RWPE2 (cell line): ENCODE results near the gene RERE.

Experiments used
- ATAC-seq: fragments of 200-7000 bp; cut with Tn5 transposase; 3 replicates; pipeline ENCODE4 v1.9.1; 2021; ENCODE audit warnings: low read depth
- DNase-seq: peaks from one replicate; pipeline ENCODE4 v3.0.0-alpha.2; 2020; ENCODE audit warnings: low spot score
- H3K27ac ChIP-seq: fragments of 450-650 bp; 2 replicates; pipeline ENCODE4 v1.5.1; 2017; ENCODE audit warnings: mild to moderate bottlenecking; ENCODE audit not compliant: poor library complexity, severe bottlenecking
- H3K27me3 ChIP-seq: fragments of 250-450 bp; sonication (Bioruptor Pico); 2 replicates; pipeline ENCODE4 v1.5.1; 2021; ENCODE audit warnings: mild to moderate bottlenecking, moderate library complexity; ENCODE audit not compliant: insufficient read depth, poor library complexity, severe bottlenecking
- H3K36me3 ChIP-seq: fragments of 250-450 bp; sonication (Bioruptor Pico); 2 replicates; pipeline ENCODE4 v1.5.1; 2020; ENCODE audit warnings: low read depth, mild to moderate bottlenecking, moderate library complexity
- H3K4me1 ChIP-seq: fragments of 250-450 bp; sonication (Bioruptor Pico); 2 replicates; pipeline ENCODE4 v1.5.1; 2021; ENCODE audit warnings: mild to moderate bottlenecking, moderate library complexity; ENCODE audit not compliant: insufficient read depth, poor library complexity, severe bottlenecking
- H3K4me3 ChIP-seq: fragments of 250-450 bp; sonication (Bioruptor Pico); 2 replicates; pipeline ENCODE4 v1.5.1; 2021; ENCODE audit warnings: mild to moderate bottlenecking, moderate library complexity; ENCODE audit not compliant: severe bottlenecking
- H3K9me3 ChIP-seq: fragments of 250-450 bp; sonication (Bioruptor Pico); 2 replicates; pipeline ENCODE4 v1.5.1; 2021; ENCODE audit warnings: mild to moderate bottlenecking, moderate library complexity; ENCODE audit not compliant: severe bottlenecking
- CTCF ChIP-seq: fragments of 450-650 bp; IDR thresholded peaks from one replicate; pipeline ENCODE4 v1.5.1; 2017; ENCODE audit warnings: mild to moderate bottlenecking, moderate library complexity; ENCODE audit not compliant: poor library complexity, severe bottlenecking

The RERE gene

DNA sequence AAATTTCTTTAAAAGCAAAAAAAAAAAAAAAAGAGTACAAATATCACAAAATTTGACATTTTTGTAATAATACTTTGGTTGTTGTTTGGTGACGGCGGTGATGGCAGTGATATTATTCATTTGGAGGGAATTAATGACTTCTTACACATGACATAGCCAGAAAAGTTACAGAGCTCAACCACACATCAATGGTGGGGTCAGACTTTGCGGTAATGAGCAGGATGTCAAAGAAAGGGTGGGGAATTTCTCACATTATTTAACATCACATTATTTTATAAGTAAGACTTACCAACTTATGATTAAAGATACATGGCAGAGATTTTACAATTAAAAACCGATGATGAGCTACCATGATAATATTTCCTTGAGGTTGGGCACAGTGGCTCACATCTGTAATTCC lies 248.2 kb downstream of the RERE start:
- Histone ChIP-seq H3K4me3 (no peak overlapping the region), H3K9me3 (no peaks in the 10 kb centered on the region), H3K36me3 (no peaks in the 10 kb centered on the region), H3K27me3 (no peaks in the 10 kb centered on the region), H3K27ac (no peak overlapping the region), H3K4me1 (no peaks in the 10 kb centered on the region)
- no peak for TF ChIP-seq CTCF
- no peak for ATAC-seq
- no peak for DNase-seq

- no peaks in the 10 kb centered on the region for H3K4me1 ChIP-seq
Observed at GRCh38 chr1:8568837-8569236, 248.6 kb downstream of the RERE start.

DNA sequence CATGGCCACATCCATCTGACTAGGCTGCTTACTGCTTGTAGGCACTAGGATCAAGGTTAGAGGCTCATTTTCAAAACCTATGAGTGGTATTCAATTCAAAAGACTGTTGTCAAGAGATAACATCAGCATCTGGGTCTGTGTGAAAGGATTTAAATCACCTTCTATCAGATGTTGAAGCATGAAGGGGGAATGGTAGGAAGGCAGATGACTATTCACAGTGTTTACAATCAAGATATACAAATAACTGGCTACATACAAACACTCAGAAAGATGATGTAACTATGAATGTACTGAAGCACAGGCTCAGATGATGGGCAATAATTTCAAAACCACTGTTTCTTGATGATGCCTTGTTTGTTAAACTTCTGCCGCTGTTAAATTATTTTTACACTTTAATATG lies 250.3 kb downstream of the RERE start:
- DNase-seq (no peak), ATAC-seq (no peak)
- Histone ChIP-seq H3K36me3 (no peaks in the 10 kb centered on the region), H3K27me3 (no peaks in the 10 kb centered on the region), H3K27ac (no peak overlapping the region), H3K4me3 (no peak overlapping the region), H3K9me3 (no peaks in the 10 kb centered on the region), H3K4me1 (no peaks in the 10 kb centered on the region)
- TF ChIP-seq CTCF = no peak

More at GRCh38 chr1:8568837-8569236, 248.6 kb downstream of the RERE start:
- DNase-seq (no peak), ATAC-seq (no peak)
- no peak for TF ChIP-seq CTCF
- H3K27ac ChIP-seq = no peak overlapping the region
- H3K27me3 ChIP-seq = no peaks in the 10 kb centered on the region
- no peaks in the 10 kb centered on the region for H3K9me3 ChIP-seq
- H3K4me3 ChIP-seq = no peak overlapping the region
- no peaks in the 10 kb centered on the region for H3K36me3 ChIP-seq

DNA sequence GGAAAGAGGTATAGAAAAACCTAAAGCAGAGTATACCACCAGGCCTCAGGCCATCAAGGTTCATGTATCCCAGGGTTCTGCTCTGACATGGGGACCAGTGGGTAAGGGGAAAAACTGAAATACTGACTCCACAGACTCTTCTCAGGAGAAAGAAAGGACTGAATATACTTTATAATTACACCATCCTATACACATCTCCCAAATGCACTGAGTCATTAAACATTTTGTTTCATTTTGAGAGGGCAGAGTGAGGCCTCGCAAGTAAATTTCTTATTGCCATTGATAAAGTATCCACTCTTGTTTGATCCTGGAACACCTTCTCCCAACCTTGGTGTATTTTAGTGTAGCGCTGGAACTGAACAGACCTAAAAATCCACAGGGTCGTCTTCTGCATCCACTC lies 251.6 kb downstream of the RERE start:
- no peaks in the 10 kb centered on the region for H3K9me3 ChIP-seq
- no peak overlapping the region for H3K4me3 ChIP-seq
- DNase-seq = no peak
- H3K36me3 ChIP-seq = no peaks in the 10 kb centered on the region
- ATAC-seq = no peak
- no peaks in the 10 kb centered on the region for H3K4me1 ChIP-seq
- H3K27ac ChIP-seq = no peak overlapping the region
- no peak for TF ChIP-seq CTCF
- H3K27me3 ChIP-seq = no peaks in the 10 kb centered on the region

DNA sequence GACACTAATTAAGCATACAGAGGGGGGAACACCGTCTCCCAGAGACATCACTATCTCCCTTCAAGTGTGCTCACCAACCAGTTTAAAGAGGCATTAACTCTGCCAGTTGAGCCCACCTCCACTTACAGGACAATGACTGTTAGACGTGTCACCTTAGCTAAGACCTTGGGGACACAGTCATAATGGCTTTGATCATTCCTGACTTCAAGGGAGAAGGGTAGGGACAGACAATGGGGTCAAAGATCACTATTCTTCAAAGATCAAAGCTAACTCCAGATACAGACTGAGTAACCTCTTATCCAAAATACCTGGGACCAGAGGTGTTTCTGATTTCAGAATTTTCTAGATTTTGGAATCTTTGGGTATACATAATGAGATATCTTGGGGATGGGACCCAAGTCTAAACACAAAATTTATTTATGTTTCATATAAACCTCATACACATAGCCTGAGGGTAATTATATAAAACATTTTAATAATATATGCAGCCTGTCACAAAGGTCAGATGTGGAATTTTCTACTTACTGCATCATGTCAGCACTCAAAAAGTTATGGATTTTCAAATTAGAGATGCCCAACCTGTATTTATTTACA lies 253.4 kb downstream of the RERE start:
- DNase-seq (no peak), ATAC-seq (no peak)
- Histone ChIP-seq H3K36me3 (no peaks in the 10 kb centered on the region), H3K4me3 (no peak overlapping the region), H3K27me3 (no peaks in the 10 kb centered on the region), H3K4me1 (no peaks in the 10 kb centered on the region), H3K27ac (no peak overlapping the region), H3K9me3 (no peaks in the 10 kb centered on the region)
- no peak for TF ChIP-seq CTCF
